Activated CD8-positive, alpha-beta memory T cell treated with anti-CD3 and anti-CD28 coated beads for 1 hour (primary cell): ENCODE measurements around the gene MYCBP2.
"Not testable (repeated sequence)": the region's sequence is repeated elsewhere in the genome, so short reads cannot be mapped to it uniquely, and the experiment has no call there.

Experiments used
- DNase-seq, 2 donors: peaks; one replicate each; pipeline ENCODE4 v3.0.0-alpha.2; 2020; ENCODE audit warnings: low read depth in 1 of 2; ENCODE audit errors: extremely low read depth in 1 of 2

The MYCBP2 gene

GRCh38 chr13:77337159-77337558 is 10.3 kb upstream of the MYCBP2 start:
- no peak for DNase-seq

GRCh38 chr13:77335543-77335942 is 8.6 kb upstream of the MYCBP2 start:
- no peak for DNase-seq

- no peak for DNase-seq
Observed at GRCh38 chr13:77333594-77333993, 6.7 kb upstream of the MYCBP2 start.

- no peak for DNase-seq
Observed at GRCh38 chr13:77331421-77331820, 4.5 kb upstream of the MYCBP2 start.

GRCh38 chr13:77329911-77330584 is 3.2 kb upstream of the MYCBP2 start:
- DNase-seq = no peak

- DNase-seq = peak; percentile 65 to 73
Observed at GRCh38 chr13:77329133-77329910, 2.4 kb upstream of the MYCBP2 start.

GRCh38 chr13:77328819-77329132 is 1.9 kb upstream of the MYCBP2 start:
- no peak for DNase-seq

- DNase-seq = no peak
Observed at GRCh38 chr13:77325371-77325980, 1.4 kb downstream of the MYCBP2 start.

GRCh38 chr13:77323858-77324257 is 3.0 kb downstream of the MYCBP2 start:
- no peak for DNase-seq

- no peak for DNase-seq
Observed at GRCh38 chr13:77319536-77319935, 7.4 kb downstream of the MYCBP2 start.

- no peak for DNase-seq
Observed at GRCh38 chr13:77318741-77319140, 8.2 kb downstream of the MYCBP2 start.

GRCh38 chr13:77316430-77316829 is 10.5 kb downstream of the MYCBP2 start:
- DNase-seq = no peak

- DNase-seq = not testable (repeated sequence)
Observed at GRCh38 chr13:77315509-77315908, 11.4 kb downstream of the MYCBP2 start.

- DNase-seq = no peak
Observed at GRCh38 chr13:77313923-77314322, 13.0 kb downstream of the MYCBP2 start.

GRCh38 chr13:77312311-77312710 is 14.6 kb downstream of the MYCBP2 start:
- DNase-seq = no peak

GRCh38 chr13:77310579-77311279 is 16.2 kb downstream of the MYCBP2 start:
- no peak for DNase-seq

- no peak for DNase-seq
Observed at GRCh38 chr13:77310161-77310560, 16.7 kb downstream of the MYCBP2 start.

GRCh38 chr13:77309254-77309653 is 17.6 kb downstream of the MYCBP2 start:
- no peak for DNase-seq

- DNase-seq = no peak
Observed at GRCh38 chr13:77306458-77306857, 20.4 kb downstream of the MYCBP2 start.

GRCh38 chr13:77305266-77305665 is 21.6 kb downstream of the MYCBP2 start:
- DNase-seq = no peak

GRCh38 chr13:77300176-77301037 is 26.5 kb downstream of the MYCBP2 start:
- DNase-seq = no peak
